ENCODE measurements around the gene DIP2C. TPM values are rescaled to one million over a fixed set of nuclear protein-coding genes. Genes with fewer than 3 reads are reported as not detected.

DIP2C gene
- total and polyA plus RNA-seq, 3 donors from 2014 or later: 14.9 to 43.4 (median 30.1) TPM

GRCh38 chr10:484925-485661 is 204.4 kb downstream of the DIP2C start:
- peak overlapping the region; percentile 21 to 80 for H3K27ac ChIP-seq
- H3K4me3 ChIP-seq: peak overlapping the region; percentile 2 to 18
- no peak for TF ChIP-seq POLR2A (IDR thresholded peaks at IDR 0.05)
- TF ChIP-seq, protein P1, sequence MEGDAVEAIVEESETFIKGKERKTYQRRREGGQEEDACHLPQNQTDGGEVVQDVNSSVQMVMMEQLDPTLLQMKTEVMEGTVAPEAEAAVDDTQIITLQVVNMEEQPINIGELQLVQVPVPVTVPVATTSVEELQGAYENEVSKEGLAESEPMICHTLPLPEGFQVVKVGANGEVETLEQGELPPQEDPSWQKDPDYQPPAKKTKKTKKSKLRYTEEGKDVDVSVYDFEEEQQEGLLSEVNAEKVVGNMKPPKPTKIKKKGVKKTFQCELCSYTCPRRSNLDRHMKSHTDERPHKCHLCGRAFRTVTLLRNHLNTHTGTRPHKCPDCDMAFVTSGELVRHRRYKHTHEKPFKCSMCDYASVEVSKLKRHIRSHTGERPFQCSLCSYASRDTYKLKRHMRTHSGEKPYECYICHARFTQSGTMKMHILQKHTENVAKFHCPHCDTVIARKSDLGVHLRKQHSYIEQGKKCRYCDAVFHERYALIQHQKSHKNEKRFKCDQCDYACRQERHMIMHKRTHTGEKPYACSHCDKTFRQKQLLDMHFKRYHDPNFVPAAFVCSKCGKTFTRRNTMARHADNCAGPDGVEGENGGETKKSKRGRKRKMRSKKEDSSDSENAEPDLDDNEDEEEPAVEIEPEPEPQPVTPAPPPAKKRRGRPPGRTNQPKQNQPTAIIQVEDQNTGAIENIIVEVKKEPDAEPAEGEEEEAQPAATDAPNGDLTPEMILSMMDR (IDR thresholded peaks at IDR 0.05): no peak
- 63 to 74% methylated on average over 30 to 31 of the region's 31 CpGs for WGBS, 2 donors
- no peaks in the 10 kb centered on the region for H3K27me3 ChIP-seq
- no peak for DNase-seq
- H3K9me3 ChIP-seq: no peaks in the 10 kb centered on the region
- intact Hi-C loops (cut with DNase I; ENCODE audit: low total_unique reads): no loop called here
- H3K36me3 ChIP-seq (ENCODE audit: low read depth, missing control alignments): no peaks in the 10 kb centered on the region
- H3K4me1 ChIP-seq: peaks cover 28% of the 10 kb centered on the region

DNA sequence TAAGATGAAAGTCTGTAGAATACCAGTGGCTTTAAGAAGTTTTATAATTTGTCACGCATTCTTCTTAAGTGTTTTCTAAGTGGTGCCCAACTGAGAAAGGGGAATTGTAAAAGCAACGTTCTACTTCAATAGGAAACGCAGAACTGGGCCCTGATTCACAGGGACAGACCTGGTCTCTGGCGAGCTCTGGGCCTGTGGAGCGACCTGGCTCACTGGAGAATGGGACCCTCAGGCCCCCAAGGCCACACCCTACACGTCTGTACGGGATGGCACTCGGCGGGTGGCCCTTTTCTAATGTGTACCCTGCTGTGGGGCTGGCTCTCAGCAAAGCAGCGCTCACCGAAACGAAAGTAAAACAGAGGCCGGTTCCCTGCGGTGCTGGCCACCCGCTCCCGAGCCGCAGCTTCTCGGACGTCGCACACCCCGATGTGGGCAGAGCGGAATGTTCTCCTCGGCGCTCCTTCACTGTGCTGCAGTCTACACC is 205.0 kb downstream of the DIP2C start:
- H3K27me3 ChIP-seq: no peaks in the 10 kb centered on the region
- 70 to 85% methylated on average over 17 to 24 of the region's 24 CpGs for WGBS, 2 donors
- H3K27ac ChIP-seq: peak overlapping the region; percentile 21 to 80
- H3K36me3 ChIP-seq (ENCODE audit: low read depth, missing control alignments): no peaks in the 10 kb centered on the region
- H3K9me3 ChIP-seq: no peaks in the 10 kb centered on the region
- peaks cover 28% of the 10 kb centered on the region for H3K4me1 ChIP-seq
- H3K4me3 ChIP-seq: peak overlapping the region; percentile 2 to 18
- intact Hi-C loops (cut with DNase I; ENCODE audit: low total_unique reads): no loop called here
- TF ChIP-seq, protein P1 (IDR thresholded peaks at IDR 0.05): no peak
- TF ChIP-seq POLR2A (IDR thresholded peaks at IDR 0.05): no peak
- DNase-seq: no peak

GRCh38 chr10:483261-483660 is 206.2 kb downstream of the DIP2C start:
- H3K4me1 ChIP-seq: peaks cover 28% of the 10 kb centered on the region
- H3K27me3 ChIP-seq: no peaks in the 10 kb centered on the region
- no peak overlapping the region for H3K4me3 ChIP-seq
- H3K9me3 ChIP-seq: no peaks in the 10 kb centered on the region
- intact Hi-C loops (cut with DNase I; ENCODE audit: low total_unique reads): no loop called here
- no peaks in the 10 kb centered on the region for H3K36me3 ChIP-seq (ENCODE audit: low read depth, missing control alignments)
- DNase-seq: no peak
- TF ChIP-seq POLR2A (IDR thresholded peaks at IDR 0.05): no peak
- TF ChIP-seq, protein P1 (IDR thresholded peaks at IDR 0.05): no peak
- peak overlapping the region in 1 of 2 donors; percentile 7 for H3K27ac ChIP-seq
- WGBS, 2 donors: 65 to 67% methylated on average over 19 of the region's 19 CpGs

- Histone ChIP-seq H3K4me3 (no peak overlapping the region), H3K27me3 (no peaks in the 10 kb centered on the region), H3K9me3 (no peaks in the 10 kb centered on the region), H3K4me1 (peaks cover 28% of the 10 kb centered on the region), H3K27ac (peak overlapping the region in 1 of 2 donors; percentile 7), H3K36me3 (ENCODE audit: low read depth, missing control alignments) (no peaks in the 10 kb centered on the region)
- DNase-seq: no peak
- intact Hi-C loops (cut with DNase I; ENCODE audit: low total_unique reads): no loop called here
- TF ChIP-seq, protein P1 (IDR thresholded peaks at IDR 0.05): no peak
- no peak for TF ChIP-seq POLR2A (IDR thresholded peaks at IDR 0.05)
- WGBS, 2 donors: 80 to 88% methylated on average over 10 of the region's 10 CpGs
These were observed 206.6 kb downstream of the DIP2C start for GRCh38 chr10:482848-483247.

All from testis (tissue), 3 donors.